AG10803 (cell line): ENCODE data around the gene ADAM12.

ENCODE experiments used
- DNase-seq: peaks from one replicate; pipeline ENCODE4 v3.0.0; 2010; ENCODE audit warnings: low read depth
- H3K4me3 ChIP-seq: 2 replicates; pipeline ENCODE4 v1.5.1; 2011; ENCODE audit warnings: mild to moderate bottlenecking, low read length, control low read depth
- CTCF ChIP-seq: conservative IDR thresholded peaks from 2 replicates; pipeline ENCODE4 v1.5.1; 2011; ENCODE audit warnings: mild to moderate bottlenecking, low read length, control low read depth, inconsistent platforms

ADAM12 gene

GRCh38 chr10:126022841-126023240 is 365.4 kb downstream of the ADAM12 start:
- no peak overlapping the region for H3K4me3 ChIP-seq
- TF ChIP-seq CTCF: no peak
- DNase-seq: no peak

GRCh38 chr10:126021833-126022500 is 366.3 kb downstream of the ADAM12 start:
- no peak for TF ChIP-seq CTCF
- DNase-seq: no peak
- no peak overlapping the region for H3K4me3 ChIP-seq

- peak; percentile 37 for DNase-seq
- no peak overlapping the region for H3K4me3 ChIP-seq
- no peak for TF ChIP-seq CTCF
Measured at GRCh38 chr10:126017961-126018560, 370.2 kb downstream of the ADAM12 start.

GRCh38 chr10:126016882-126017281 is 371.4 kb downstream of the ADAM12 start:
- DNase-seq: no peak
- no peak overlapping the region for H3K4me3 ChIP-seq
- no peak for TF ChIP-seq CTCF

GRCh38 chr10:126016156-126016805 is 372.0 kb downstream of the ADAM12 start:
- DNase-seq: no peak
- no peak overlapping the region for H3K4me3 ChIP-seq
- no peak for TF ChIP-seq CTCF

GRCh38 chr10:126015413-126015812 is 372.9 kb downstream of the ADAM12 start:
- no peak overlapping the region for H3K4me3 ChIP-seq
- no peak for DNase-seq
- no peak for TF ChIP-seq CTCF

- no peak overlapping the region for H3K4me3 ChIP-seq
- DNase-seq: peak; percentile 73
- TF ChIP-seq CTCF: no peak
Measured at GRCh38 chr10:126014309-126014708, 374.0 kb downstream of the ADAM12 start.
